ENCODE measurements around the gene SLC6A3.

The SLC6A3 gene

DNA sequence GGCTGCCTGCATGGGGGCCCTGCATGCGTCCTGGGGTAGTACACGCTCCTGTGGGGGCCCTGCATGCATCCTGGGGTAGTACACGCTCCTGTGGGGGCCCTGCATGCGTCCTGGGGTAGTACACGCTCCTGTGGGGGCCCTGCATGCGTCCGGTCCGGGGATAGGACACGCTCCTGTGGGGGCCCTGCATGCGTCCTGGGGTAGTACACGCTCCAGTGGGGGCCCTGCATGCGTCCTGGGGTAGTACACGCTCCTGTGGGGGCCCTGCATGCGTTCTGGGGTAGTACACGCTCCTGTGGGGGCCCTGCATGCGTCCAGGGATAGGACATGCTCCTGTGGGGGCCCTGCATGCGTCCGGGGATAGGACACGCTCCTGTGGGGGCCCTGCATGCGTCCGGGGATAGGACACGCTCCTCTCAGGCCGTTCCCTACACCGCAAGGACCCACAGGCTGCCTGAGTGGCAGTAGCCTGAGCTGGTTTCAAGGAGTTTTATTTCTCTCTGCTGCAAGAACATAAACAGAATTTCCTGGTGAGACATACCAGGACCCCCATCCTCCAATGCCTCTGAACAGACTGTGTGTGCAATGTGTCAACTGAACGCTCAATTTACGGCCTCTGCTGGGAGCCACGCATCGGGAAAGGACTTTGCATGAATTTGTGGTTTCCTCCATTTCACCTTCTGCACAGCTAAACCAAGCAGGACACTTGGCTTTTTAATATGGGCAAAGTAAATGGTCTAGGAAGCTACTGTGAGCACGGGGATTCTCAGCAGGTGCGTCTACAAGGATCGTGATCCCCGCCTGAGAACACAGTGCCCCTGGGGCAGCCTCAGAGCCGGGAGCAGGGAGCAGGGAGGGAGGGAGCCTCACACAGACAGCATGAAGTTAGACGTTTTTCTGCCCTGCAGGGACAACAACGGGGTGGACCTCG lies 51.4 kb downstream of the SLC6A3 start:
- H3K4me3 Mint-ChIP-seq = no peak overlapping the region
- DNase-seq (no peak), ATAC-seq (no peak)
- peaks cover 14% of the 10 kb centered on the region for H3K27me3 Mint-ChIP-seq
- H3K36me3 Mint-ChIP-seq (ENCODE audit: low read depth) = no peaks in the 10 kb centered on the region
- H3K4me1 Mint-ChIP-seq = no peaks in the 10 kb centered on the region
- H3K27ac Mint-ChIP-seq = no peak overlapping the region
- no peaks in the 10 kb centered on the region for H3K9me3 Mint-ChIP-seq

DNA sequence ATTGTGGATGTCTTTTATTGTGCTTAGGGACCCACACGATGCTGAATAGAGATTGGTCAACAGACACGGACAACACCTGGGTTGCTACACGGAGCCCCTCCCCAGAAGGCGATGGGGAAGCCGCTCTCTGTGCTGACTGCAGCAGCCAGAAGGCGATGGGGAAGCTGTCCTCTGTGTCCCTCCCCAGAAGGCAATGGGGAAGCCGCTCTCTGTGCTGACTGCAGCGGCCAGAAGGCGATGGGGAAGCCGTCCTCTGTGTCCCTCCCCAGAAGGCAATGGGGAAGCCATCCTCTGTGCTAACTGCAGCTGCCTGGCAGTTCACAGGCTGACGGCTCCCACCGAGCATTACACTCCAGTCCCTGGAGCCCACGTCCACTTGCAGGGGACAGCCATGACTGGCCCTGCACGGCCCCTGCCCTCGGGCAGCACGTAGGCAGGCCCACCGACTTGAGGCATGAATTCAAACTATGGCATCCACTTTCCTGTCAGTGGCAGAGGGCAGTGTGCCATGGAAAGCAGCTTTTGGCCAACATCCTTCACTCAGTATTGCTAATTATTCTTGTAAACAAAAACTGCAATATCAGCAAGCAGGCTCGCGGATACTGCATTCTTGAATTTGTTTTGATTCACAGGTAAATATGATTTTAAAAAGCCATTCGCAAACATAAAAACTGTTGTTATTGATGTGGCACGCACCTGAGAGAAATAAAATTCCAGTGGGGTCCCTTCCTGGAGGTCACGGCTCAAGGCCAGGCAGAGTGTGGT lies 52.3 kb downstream of the SLC6A3 start:
- Mint-ChIP-seq H3K9me3 (no peaks in the 10 kb centered on the region), H3K4me3 (no peak overlapping the region), H3K27me3 (peaks cover 17% of the 10 kb centered on the region), H3K27ac (no peak overlapping the region), H3K4me1 (peaks cover 1% of the 10 kb centered on the region), H3K36me3 (ENCODE audit: low read depth) (no peaks in the 10 kb centered on the region)
- DNase-seq (no peak), ATAC-seq (no peak)

DNA sequence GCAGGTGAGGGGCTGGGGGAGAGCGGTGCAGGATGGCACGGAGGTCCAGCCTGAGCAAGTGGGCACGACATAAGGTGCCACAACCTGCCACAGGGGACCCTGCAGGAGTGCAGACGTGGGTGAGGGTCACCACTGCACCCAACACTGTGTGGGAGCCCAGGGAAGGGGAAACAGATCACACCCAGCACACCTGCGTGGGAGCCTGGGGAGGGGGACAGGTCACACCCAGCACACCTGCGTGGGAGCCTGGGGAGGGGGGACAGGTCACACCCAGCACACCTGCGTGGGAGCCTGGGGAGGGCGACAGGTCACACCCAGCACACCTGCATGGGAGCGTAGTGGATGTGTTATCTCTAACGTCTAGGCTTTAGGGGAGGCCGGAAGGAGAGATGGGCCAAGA lies 53.0 kb downstream of the SLC6A3 start:
- no peak overlapping the region for H3K4me3 Mint-ChIP-seq
- no peaks in the 10 kb centered on the region for H3K9me3 Mint-ChIP-seq
- H3K4me1 Mint-ChIP-seq = peaks cover 1% of the 10 kb centered on the region
- DNase-seq = no peak
- no peak for ATAC-seq
- H3K27ac Mint-ChIP-seq = no peak overlapping the region
- H3K36me3 Mint-ChIP-seq (ENCODE audit: low read depth) = no peaks in the 10 kb centered on the region
- H3K27me3 Mint-ChIP-seq = peaks cover 14% of the 10 kb centered on the region

DNA sequence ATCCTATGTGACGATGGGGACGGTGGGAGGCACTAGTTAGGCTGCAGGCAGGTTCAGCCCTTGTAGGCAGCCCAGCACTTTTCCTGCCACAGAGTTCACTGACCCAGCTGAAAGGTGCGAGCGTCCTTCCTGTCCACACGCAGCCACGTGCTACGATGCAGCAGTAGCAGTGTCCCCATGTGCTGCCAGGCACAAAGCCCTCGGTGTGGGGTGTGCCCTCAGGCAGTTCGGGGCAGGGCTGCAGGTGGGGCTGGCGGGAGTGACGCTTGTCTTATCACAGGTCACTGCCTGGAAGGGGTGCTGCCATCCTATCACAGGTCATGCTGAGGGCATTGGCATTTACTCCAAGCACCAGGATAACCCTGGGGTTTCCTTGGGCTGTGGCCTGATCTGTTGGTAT lies 53.5 kb downstream of the SLC6A3 start:
- Mint-ChIP-seq H3K27ac (no peak overlapping the region), H3K4me1 (peaks cover 6% of the 10 kb centered on the region), H3K27me3 (peaks cover 12% of the 10 kb centered on the region), H3K9me3 (no peaks in the 10 kb centered on the region), H3K36me3 (ENCODE audit: low read depth) (no peaks in the 10 kb centered on the region), H3K4me3 (no peak overlapping the region)
- DNase-seq = no peak
- no peak for ATAC-seq

DNA sequence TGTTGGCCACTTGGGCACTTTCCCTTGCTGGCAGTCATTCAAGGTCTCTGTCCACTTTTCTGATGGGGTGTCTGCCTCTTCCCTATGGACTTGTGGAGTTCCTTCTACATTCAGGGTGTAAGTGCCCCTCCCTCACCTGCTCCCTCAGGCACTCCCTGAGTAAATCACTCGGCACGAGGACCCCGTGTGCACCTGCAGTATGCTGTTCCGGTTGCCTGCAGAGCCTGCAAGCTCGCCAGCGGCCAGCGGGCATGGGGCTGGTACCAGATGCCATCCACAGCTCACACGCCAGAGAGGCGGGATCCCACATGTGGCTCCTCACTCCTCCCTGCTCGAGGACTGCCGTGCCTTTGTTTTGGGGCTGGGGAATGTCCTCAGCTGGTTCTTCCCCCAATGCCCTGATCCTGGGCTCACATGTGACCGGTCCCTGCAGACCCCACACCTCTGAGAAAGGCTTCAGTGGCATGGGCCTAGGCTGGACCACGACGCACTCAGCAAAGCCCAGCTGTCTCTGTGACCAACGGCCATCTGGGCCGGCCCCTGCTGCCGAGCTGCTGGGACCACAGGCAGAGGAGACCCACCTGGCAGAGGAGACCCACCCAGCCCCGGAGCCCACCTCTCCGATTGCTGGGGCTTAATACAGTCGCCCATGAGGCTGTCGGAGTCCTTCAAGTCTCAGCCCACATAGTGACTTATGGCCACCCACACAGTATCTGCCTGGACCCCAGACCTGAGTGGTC lies 54.2 kb downstream of the SLC6A3 start:
- Mint-ChIP-seq H3K36me3 (ENCODE audit: low read depth) (no peaks in the 10 kb centered on the region), H3K9me3 (no peaks in the 10 kb centered on the region), H3K4me1 (peaks cover 13% of the 10 kb centered on the region), H3K4me3 (no peak overlapping the region), H3K27me3 (peaks cover 12% of the 10 kb centered on the region), H3K27ac (no peak overlapping the region)
- DNase-seq (no peak), ATAC-seq (no peak)

DNA sequence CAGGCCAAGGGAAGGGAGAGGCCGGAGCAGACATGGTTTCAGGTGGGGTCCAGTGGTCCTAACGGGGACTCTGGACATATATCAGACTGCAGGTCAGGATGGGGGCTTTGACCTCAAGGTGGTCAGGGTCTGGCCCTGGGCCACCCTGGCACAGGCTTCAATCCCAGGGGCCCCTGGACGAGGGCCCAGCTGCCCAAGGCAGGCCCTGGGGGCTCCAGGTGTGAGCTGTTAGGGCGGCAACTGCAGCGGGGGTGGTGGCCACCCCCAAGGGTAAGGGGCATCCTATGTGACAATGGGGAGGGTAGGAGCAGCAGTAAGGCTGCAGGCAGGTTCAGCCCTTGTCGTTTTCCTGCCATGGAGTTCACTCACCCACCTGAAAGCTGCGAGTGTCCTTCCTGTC lies 54.9 kb downstream of the SLC6A3 start:
- no peak for DNase-seq
- ATAC-seq = no peak
- Mint-ChIP-seq H3K27me3 (peaks cover 8% of the 10 kb centered on the region), H3K27ac (no peak overlapping the region), H3K36me3 (ENCODE audit: low read depth) (no peaks in the 10 kb centered on the region), H3K9me3 (no peaks in the 10 kb centered on the region), H3K4me3 (no peak overlapping the region), H3K4me1 (peaks cover 16% of the 10 kb centered on the region)

DNA sequence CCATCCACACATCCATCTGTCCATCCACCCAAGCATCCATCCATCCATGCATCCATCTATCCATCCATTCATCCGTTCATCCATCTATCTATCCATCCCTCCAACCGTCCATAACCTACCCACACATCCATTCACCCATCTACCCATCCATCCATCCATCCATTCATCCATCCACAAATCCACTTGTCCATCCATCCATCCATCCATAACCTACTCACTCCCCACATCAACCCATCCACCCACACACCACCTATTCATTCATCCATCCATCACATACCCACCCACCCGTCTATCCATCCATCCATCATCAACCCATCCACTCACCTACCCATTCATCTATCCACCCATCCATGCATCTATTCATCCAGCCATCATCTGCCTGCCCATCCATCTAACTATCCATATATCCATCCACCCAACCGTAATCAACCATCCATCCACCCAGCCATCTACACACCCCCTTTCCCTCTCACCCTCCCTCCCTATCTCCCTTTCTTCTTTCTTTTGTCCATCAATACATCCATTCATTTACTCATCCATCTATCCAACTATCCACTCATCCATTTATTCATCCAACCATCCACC lies 56.8 kb downstream of the SLC6A3 start:
- H3K36me3 Mint-ChIP-seq (ENCODE audit: low read depth) = no peaks in the 10 kb centered on the region
- ATAC-seq (no peak), DNase-seq (no peak)
- H3K4me3 Mint-ChIP-seq = no peak overlapping the region
- no peaks in the 10 kb centered on the region for H3K9me3 Mint-ChIP-seq
- H3K4me1 Mint-ChIP-seq = peaks cover 19% of the 10 kb centered on the region
- H3K27ac Mint-ChIP-seq = no peak overlapping the region
- H3K27me3 Mint-ChIP-seq = peaks cover 3% of the 10 kb centered on the region

DNA sequence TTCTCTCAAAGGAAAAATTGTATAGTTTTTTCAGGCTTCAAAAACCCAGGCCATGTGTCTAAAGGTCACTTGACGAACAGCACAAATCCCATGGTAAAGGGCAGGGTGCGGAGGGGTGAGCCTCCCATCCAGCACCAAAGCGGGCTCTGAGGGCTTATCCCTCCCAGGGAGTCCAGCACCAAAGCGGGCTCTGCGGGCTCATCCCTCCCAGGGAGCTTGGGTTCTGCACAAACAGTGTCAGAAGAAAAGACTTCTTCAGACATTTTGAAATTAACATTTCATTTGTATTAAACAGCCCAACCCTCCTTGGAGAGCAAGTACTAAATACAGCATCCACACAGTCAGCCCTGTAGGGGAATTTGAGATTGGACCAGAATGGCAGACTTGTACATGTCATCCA lies 57.4 kb downstream of the SLC6A3 start:
- no peak for DNase-seq
- H3K4me3 Mint-ChIP-seq = no peak overlapping the region

DNA sequence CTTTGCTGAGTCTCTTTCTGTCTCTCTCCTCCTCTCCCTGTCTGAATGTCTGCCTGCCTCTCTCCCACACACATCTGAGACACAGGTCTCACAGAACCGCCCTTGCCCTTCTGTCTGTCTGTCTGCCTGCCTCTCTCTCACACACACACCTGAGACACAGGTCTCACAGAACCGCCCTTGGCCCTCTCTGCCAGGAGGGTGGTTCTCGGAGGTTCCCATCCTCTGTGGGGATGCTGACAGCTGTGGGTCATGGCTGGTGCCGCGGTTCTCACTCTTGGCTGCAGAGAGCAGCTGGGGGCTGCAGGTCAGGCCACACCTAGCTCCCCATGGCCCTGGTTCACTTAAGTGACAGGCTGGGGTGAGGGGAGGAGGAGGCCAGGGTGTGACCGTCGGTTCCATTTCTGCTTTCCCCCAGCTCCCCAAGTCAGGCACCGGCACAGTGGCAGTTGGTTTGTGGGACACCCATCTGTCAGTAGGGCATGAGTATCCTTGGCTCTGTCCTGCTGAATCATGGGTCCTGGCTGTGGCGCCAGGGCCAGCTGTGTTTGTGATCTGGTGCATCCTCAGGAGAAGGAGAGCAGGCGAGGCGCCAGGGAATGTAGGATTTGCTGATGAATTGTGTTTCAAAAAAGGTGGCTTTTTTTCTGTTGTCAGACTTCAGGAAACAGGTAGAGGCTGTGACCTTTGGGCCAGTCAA lies 58.0 kb downstream of the SLC6A3 start:
- peaks cover 19% of the 10 kb centered on the region for H3K4me1 Mint-ChIP-seq
- ATAC-seq (no peak), DNase-seq (no peak)
- peak overlapping the region; percentile 87 for H3K27ac Mint-ChIP-seq
- peaks cover 3% of the 10 kb centered on the region for H3K27me3 Mint-ChIP-seq
- H3K36me3 Mint-ChIP-seq (ENCODE audit: low read depth) = no peaks in the 10 kb centered on the region
- H3K9me3 Mint-ChIP-seq = no peaks in the 10 kb centered on the region
- peak overlapping the region; percentile 88 for H3K4me3 Mint-ChIP-seq

More for the DNA sequence above, 57.4 kb downstream of the SLC6A3 start:
- H3K4me1 Mint-ChIP-seq = peaks cover 19% of the 10 kb centered on the region
- H3K36me3 Mint-ChIP-seq (ENCODE audit: low read depth) = no peaks in the 10 kb centered on the region
- peaks cover 3% of the 10 kb centered on the region for H3K27me3 Mint-ChIP-seq
- ATAC-seq = no peak
- H3K27ac Mint-ChIP-seq = no peak overlapping the region
- no peaks in the 10 kb centered on the region for H3K9me3 Mint-ChIP-seq

DNA sequence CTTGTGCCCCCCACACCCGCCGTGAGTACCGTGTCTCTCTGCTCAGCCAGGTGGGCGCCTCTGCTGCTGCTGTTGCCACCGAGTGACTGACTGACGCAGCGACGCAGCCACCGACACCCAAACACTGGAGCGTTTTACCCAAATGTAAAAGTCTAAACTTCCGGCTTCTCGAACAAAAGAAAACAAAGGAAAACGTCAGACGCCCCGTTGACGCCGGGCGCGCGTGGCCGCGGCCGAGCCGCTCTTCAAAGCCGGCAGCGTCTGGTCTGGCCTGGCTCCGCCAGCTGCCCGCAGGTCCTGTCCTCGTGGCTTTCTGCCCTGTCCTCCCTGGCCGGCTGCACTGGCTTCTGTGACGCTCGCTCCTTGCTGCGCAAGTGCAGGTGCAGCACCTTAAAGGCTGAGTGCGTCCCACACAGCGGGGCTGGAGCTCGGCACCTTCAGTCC lies 58.9 kb downstream of the SLC6A3 start:
- Mint-ChIP-seq H3K27ac (peak overlapping the region; percentile 87), H3K27me3 (peaks cover 5% of the 10 kb centered on the region), H3K36me3 (ENCODE audit: low read depth) (no peaks in the 10 kb centered on the region), H3K9me3 (no peaks in the 10 kb centered on the region), H3K4me1 (peaks cover 24% of the 10 kb centered on the region), H3K4me3 (peak overlapping the region; percentile 88)
- DNase-seq = peak; percentile 56
- peak; percentile 57 for ATAC-seq

DNA sequence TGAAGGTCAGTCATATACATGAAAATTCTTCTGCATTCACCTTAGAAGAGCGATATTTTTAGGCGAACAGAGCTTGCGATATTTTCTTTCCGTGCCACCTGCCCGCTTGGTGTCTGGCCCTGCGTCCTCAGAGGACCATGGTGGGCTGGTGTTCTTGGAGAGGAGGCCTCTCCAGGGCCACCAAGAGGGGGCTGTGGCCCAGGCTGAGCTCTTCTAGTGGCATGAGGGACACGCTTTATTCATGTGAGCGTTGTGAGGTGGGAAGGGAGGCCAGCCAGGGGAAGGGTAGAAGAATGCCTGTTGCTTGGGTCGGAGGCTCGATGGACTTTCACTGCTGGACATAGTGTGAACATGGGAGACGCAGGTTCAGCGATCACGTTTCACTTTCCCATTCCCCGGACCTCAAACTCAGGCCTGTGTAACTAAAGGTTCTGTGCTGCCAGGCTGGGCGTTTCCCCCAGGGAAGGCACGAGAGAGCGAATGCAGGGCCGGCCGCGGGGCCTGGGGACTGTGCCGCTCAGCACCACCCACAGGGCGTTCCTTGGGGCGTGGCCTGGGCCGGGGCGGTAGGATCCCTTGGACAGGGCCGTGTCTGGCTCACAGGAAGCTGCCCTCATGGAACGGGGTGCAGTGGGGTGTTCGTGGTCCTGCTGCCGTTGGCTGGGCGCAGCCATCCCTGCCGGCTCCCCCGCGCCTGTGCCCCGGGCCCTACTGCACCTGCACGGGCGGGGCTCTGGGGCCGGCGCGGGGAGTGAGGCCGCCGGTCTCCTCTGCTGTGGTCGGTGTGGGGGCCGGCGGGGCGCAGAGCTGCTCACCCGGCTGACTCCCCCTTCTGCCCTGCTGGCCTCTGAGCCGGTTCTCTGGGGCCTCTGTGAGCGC lies 59.6 kb downstream of the SLC6A3 start:
- peaks cover 25% of the 10 kb centered on the region for H3K4me1 Mint-ChIP-seq
- H3K36me3 Mint-ChIP-seq (ENCODE audit: low read depth) = no peaks in the 10 kb centered on the region
- H3K27me3 Mint-ChIP-seq = peaks cover 5% of the 10 kb centered on the region
- H3K27ac Mint-ChIP-seq = peak overlapping the region; percentile 87
- H3K9me3 Mint-ChIP-seq = no peaks in the 10 kb centered on the region
- ATAC-seq (peak; percentile 94), DNase-seq (peak; percentile 90)
- peak overlapping the region; percentile 88 for H3K4me3 Mint-ChIP-seq

DNA sequence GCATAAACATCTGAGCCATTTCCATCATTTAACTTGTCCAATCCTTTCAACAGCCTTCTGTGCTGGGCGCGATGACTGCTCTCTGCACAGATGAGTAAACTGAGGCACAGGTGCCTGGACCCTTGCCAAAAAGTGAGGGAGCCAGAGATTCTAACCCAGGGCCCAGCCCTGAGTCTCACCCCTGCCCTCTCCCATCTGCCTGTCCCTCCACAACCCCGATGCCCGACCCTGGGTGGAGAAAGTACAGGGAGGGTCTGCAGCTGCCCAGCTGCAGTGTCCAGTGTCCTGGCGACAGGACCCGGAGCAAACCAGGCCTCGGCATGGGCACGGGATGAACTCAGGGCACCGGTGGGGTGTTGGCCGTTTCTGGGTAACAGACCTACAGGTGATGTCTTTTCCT lies 60.7 kb downstream of the SLC6A3 start:
- H3K27me3 Mint-ChIP-seq = peaks cover 8% of the 10 kb centered on the region
- H3K4me3 Mint-ChIP-seq = no peak overlapping the region
- ATAC-seq (no peak), DNase-seq (no peak)
- no peaks in the 10 kb centered on the region for H3K9me3 Mint-ChIP-seq
- peaks cover 30% of the 10 kb centered on the region for H3K4me1 Mint-ChIP-seq
- no peak overlapping the region for H3K27ac Mint-ChIP-seq
- H3K36me3 Mint-ChIP-seq (ENCODE audit: low read depth) = no peaks in the 10 kb centered on the region

DNA sequence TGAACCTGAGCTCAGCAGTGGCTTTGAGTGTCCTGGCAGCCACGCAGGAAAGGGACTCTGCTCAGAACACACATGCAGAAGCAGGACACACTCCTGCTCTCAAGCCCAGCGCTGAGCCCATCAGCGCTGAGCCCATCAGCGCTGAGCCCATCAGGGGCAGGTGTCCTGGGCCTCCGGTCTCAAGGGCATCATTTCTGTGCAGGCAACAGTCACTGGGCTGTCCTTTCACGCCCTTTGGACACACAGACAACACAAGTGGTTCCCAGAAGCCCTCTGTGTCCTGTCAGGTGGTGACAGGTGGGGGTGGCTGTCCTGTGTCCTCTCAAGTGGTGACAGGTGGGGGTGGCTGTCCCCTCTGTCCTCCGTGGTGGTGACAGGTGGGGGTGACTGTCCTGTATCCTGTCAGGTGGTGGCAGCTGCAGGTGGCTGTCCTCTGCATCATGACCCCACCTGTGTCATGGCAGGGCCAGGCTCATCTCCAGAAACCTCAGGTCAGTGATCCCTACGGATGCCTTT lies 61.3 kb downstream of the SLC6A3 start:
- no peak for ATAC-seq
- peaks cover 30% of the 10 kb centered on the region for H3K4me1 Mint-ChIP-seq
- no peak overlapping the region for H3K27ac Mint-ChIP-seq

More for the DNA sequence above, 61.3 kb downstream of the SLC6A3 start:
- DNase-seq = no peak
- no peaks in the 10 kb centered on the region for H3K36me3 Mint-ChIP-seq (ENCODE audit: low read depth)
- H3K9me3 Mint-ChIP-seq = no peaks in the 10 kb centered on the region
- no peak overlapping the region for H3K4me3 Mint-ChIP-seq
- peaks cover 8% of the 10 kb centered on the region for H3K27me3 Mint-ChIP-seq

Data from activated naive CD8-positive, alpha-beta T cell treated with anti-CD3 and anti-CD28 coated beads, Interleukin-2, amount 50 U/mL, for 24 hours (primary cell).